ENCODE results near the gene ATP13A4. TPM values are rescaled to one million over a fixed set of nuclear protein-coding genes. Genes with fewer than 3 reads are reported as not detected.

ATP13A4 gene
- total and polyA plus RNA-seq, 8 donors, result 5.7 to 15.7 (median 9.8) TPM

- intact Hi-C loops (cut with DNase I), result loop anchor here (2.0 to 10.0 kb wide), 3 partner anchors 109 to 761 kb away; no protein-coding TSS in a partner anchor
- Histone ChIP-seq H3K27ac (no peak overlapping the region), H3K27me3 (no peaks in the 10 kb centered on the region), H3K4me1 (no peaks in the 10 kb centered on the region), H3K4me3 (no peak overlapping the region), H3K9me3 (no peaks in the 10 kb centered on the region), H3K36me3 (no peaks in the 10 kb centered on the region)
- no peak for FAIRE-seq
- WGBS, 2 donors, result 41 to 44% methylated on average over 4 of the region's 4 CpGs
- TF ChIP-seq, protein P1, sequence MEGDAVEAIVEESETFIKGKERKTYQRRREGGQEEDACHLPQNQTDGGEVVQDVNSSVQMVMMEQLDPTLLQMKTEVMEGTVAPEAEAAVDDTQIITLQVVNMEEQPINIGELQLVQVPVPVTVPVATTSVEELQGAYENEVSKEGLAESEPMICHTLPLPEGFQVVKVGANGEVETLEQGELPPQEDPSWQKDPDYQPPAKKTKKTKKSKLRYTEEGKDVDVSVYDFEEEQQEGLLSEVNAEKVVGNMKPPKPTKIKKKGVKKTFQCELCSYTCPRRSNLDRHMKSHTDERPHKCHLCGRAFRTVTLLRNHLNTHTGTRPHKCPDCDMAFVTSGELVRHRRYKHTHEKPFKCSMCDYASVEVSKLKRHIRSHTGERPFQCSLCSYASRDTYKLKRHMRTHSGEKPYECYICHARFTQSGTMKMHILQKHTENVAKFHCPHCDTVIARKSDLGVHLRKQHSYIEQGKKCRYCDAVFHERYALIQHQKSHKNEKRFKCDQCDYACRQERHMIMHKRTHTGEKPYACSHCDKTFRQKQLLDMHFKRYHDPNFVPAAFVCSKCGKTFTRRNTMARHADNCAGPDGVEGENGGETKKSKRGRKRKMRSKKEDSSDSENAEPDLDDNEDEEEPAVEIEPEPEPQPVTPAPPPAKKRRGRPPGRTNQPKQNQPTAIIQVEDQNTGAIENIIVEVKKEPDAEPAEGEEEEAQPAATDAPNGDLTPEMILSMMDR (IDR thresholded peaks at IDR 0.05), result no peak
- no peak for ATAC-seq
- DNase-seq, result no peak
These were observed 18.9 kb upstream of the ATP13A4 start for GRCh38 chr3:193573403-193574191.

- DNase-seq, result peak in 4 of 6 donors; percentile 41 to 74 (median 50)
These were observed 17.8 kb upstream of the ATP13A4 start for GRCh38 chr3:193572426-193572908.

GRCh38 chr3:193569119-193569518, 14.4 kb upstream of the ATP13A4 start:
- FAIRE-seq, result no peak
- no peak for DNase-seq
- no peaks in the 10 kb centered on the region for H3K27me3 ChIP-seq
- intact Hi-C loops (cut with DNase I), result loop anchor here in 1 of 3 donors (5.0 kb wide), 1 partner anchor 107 kb away; no protein-coding TSS in a partner anchor
- H3K4me1 ChIP-seq, result no peaks in the 10 kb centered on the region
- H3K9me3 ChIP-seq, result no peaks in the 10 kb centered on the region
- no peaks in the 10 kb centered on the region for H3K36me3 ChIP-seq
- no peak overlapping the region for H3K27ac ChIP-seq
- 63 to 72% methylated on average over 2 of the region's 2 CpGs for WGBS, 2 donors
- TF ChIP-seq, protein P1 (IDR thresholded peaks at IDR 0.05), result no peak
- H3K4me3 ChIP-seq, result no peak overlapping the region
- ATAC-seq, result no peak

More at GRCh38 chr3:193572426-193572908, 17.8 kb upstream of the ATP13A4 start:
- intact Hi-C loops (cut with DNase I), result loop anchor here in 2 of 3 donors (10.0 kb wide), 2 partner anchors 108 to 758 kb away; no protein-coding TSS in a partner anchor
- Histone ChIP-seq H3K4me1 (no peaks in the 10 kb centered on the region), H3K36me3 (no peaks in the 10 kb centered on the region), H3K9me3 (no peaks in the 10 kb centered on the region), H3K4me3 (no peak overlapping the region), H3K27ac (no peak overlapping the region), H3K27me3 (no peaks in the 10 kb centered on the region)
- ATAC-seq, result peak; percentile 90 to 99 (median 97)
- TF ChIP-seq, protein P1 (IDR thresholded peaks at IDR 0.05), result peak; percentile 44 to 75 (median 54)
- 3 to 4% methylated on average over 10 of the region's 10 CpGs for whole genome bisulfite sequencing, 2 donors
- peak; percentile 49 for FAIRE-seq

DNA sequence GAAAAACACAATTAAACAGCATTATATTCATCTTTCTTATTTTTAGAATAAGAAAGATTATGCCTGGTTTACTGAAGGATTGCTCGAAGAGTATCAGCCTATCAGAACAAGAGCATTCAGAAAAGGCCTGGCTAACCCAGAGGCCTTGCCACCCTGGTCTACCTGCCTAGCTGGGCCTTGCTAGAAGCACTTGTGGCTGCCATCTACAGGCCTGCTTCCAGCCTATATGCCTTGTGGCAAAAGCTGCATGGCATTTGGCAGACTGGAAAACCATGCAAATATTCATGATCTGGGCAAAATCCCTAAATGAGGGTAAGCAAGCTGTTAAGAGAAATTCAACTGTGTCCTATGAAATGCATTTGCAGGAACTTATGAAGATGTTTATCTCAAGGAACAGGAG, 9.3 kb upstream of the ATP13A4 start:
- Histone ChIP-seq H3K9me3 (no peaks in the 10 kb centered on the region), H3K27me3 (no peaks in the 10 kb centered on the region), H3K4me1 (peaks cover 0 to 9% (median 6%) of the 10 kb centered on the region in 3 donors), H3K27ac (no peak overlapping the region), H3K4me3 (no peak overlapping the region), H3K36me3 (no peaks in the 10 kb centered on the region)
- intact Hi-C loops (cut with DNase I), result loop anchor here in 1 of 3 donors (5.0 kb wide), 1 partner anchor 102 kb away; no protein-coding TSS in a partner anchor
- WGBS, 2 donors, result 27 to 45% methylated on average over 1 of the region's 1 CpG
- FAIRE-seq (no peak), DNase-seq (peak in 4 of 6 donors; percentile 37 to 60 (median 52)), ATAC-seq (peak; percentile 82 to 98 (median 96))
- TF ChIP-seq, protein P1 (IDR thresholded peaks at IDR 0.05), result peak in 3 of 4 donors; percentile 12 to 20 (median 16)

Data from pancreas (tissue), 10 donors.